Uterus (tissue), 2 donors: Measurements from ENCODE around the gene OTOGL.
"Not testable (repeated sequence)": the region's sequence is repeated elsewhere in the genome, so short reads cannot be mapped to it uniquely, and the experiment has no call there.

ENCODE experiments used
- CTCF ChIP-seq, 4 experiments: fragments of 200-600 bp in 2 of 4; fragments of 450-650 bp in 2 of 4; sonication (generic) in 2 of 4; IDR thresholded peaks; one replicate each; pipeline ENCODE4 v1.5.1; 2016 to 2019; ENCODE audit warnings: antibody characterized with exemption in 4 of 4, mild to moderate bottlenecking in 2 of 4, moderate library complexity in 1 of 4
- POLR2A ChIP-seq, 2 donors: fragments of 450-650 bp; IDR thresholded peaks; one replicate each; pipeline ENCODE4 v1.6.1; 2016; ENCODE audit warnings: antibody characterized with exemption in 2 of 2, mild to moderate bottlenecking in 1 of 2, moderate library complexity in 1 of 2

- not testable (repeated sequence) for TF ChIP-seq CTCF, POLR2A (IDR thresholded peaks at IDR 0.05)
These were observed 150.2 kb downstream of the OTOGL start for GRCh38 chr12:80249581-80249980.
